Measurements from ENCODE around the gene PLPPR3. TPM values are rescaled to one million over a fixed set of nuclear protein-coding genes. Genes with fewer than 3 reads are reported as not detected.

PLPPR3 gene
- total and polyA plus RNA-seq, 2 donors (not counting 1 experiment from before 2014, with no cell fraction given), result 0.19 to 2.5 TPM

GRCh38 chr19:772063-772462, 49.7 kb downstream of the PLPPR3 start:
- no peaks in the 10 kb centered on the region for H3K79me2 ChIP-seq (ENCODE audit: control insufficient read depth, insufficient read depth, low read length)
- no peaks in the 10 kb centered on the region for H3K27me3 ChIP-seq (ENCODE audit: control insufficient read depth, insufficient read depth, low read length)
- no peak overlapping the region for H3K4me3 ChIP-seq (replicated peaks in 1 of 4; ENCODE audit: control extremely low read depth in 1 of 4, insufficient read depth in 1 of 4, low read depth in 3 of 4, low read length in 4 of 4)
- H3K9me3 ChIP-seq (ENCODE audit: control insufficient read depth, insufficient read depth, low read depth, low read length), result no peaks in the 10 kb centered on the region
- no peak for TF ChIP-seq CTCF (conservative IDR thresholded peaks at IDR 0.05 in 1 of 2, IDR thresholded peaks at IDR 0.05 in 1 of 2; ENCODE audit: low read depth in 1 of 2, low read length in 2 of 2)
- no peak for TF ChIP-seq EZH2 (IDR thresholded peaks at IDR 0.05; ENCODE audit: low read length, missing control alignments)
- no peak overlapping the region for H3K27ac ChIP-seq (ENCODE audit: insufficient read depth, low read length)
- no peak overlapping the region for H3K9ac ChIP-seq (ENCODE audit: insufficient read depth, low read length)
- H3K4me1 ChIP-seq (ENCODE audit: control insufficient read depth, extremely low read depth, insufficient read depth, low read length), result no peaks in the 10 kb centered on the region
- H3K36me3 ChIP-seq (ENCODE audit: control insufficient read depth, insufficient read depth, low read length), result no peaks in the 10 kb centered on the region
- no peaks in the 10 kb centered on the region for H4K20me1 ChIP-seq (ENCODE audit: control insufficient read depth, extremely low read depth, insufficient read depth, low read length)
- no peak overlapping the region for H3K4me2 ChIP-seq (ENCODE audit: extremely low read depth, insufficient read depth, low read length)
- no peak for DNase-seq (ENCODE audit: low read depth in 2 of 2)
- H2AFZ ChIP-seq (ENCODE audit: low read length), result no peak overlapping the region

- no peaks in the 10 kb centered on the region for H3K36me3 ChIP-seq (ENCODE audit: control insufficient read depth, insufficient read depth, low read length)
- no peaks in the 10 kb centered on the region for H3K79me2 ChIP-seq (ENCODE audit: control insufficient read depth, insufficient read depth, low read length)
- no peaks in the 10 kb centered on the region for H3K9me3 ChIP-seq (ENCODE audit: control insufficient read depth, insufficient read depth, low read depth, low read length)
- TF ChIP-seq EZH2 (IDR thresholded peaks at IDR 0.05; ENCODE audit: low read length, missing control alignments) (no peak), CTCF (conservative IDR thresholded peaks at IDR 0.05 in 1 of 2, IDR thresholded peaks at IDR 0.05 in 1 of 2; ENCODE audit: low read depth in 1 of 2, low read length in 2 of 2) (peak; percentile 50 to 71)
- DNase-seq (ENCODE audit: low read depth in 2 of 2), result peak; percentile 39 to 57
- H3K4me3 ChIP-seq (replicated peaks in 1 of 4; ENCODE audit: control extremely low read depth in 1 of 4, insufficient read depth in 1 of 4, low read depth in 3 of 4, low read length in 4 of 4), result no peak overlapping the region
- no peak overlapping the region for H3K9ac ChIP-seq (ENCODE audit: insufficient read depth, low read length)
- no peak overlapping the region for H3K27ac ChIP-seq (ENCODE audit: insufficient read depth, low read length)
- no peaks in the 10 kb centered on the region for H3K27me3 ChIP-seq (ENCODE audit: control insufficient read depth, insufficient read depth, low read length)
- no peaks in the 10 kb centered on the region for H3K4me1 ChIP-seq (ENCODE audit: control insufficient read depth, extremely low read depth, insufficient read depth, low read length)
- no peak overlapping the region for H3K4me2 ChIP-seq (ENCODE audit: extremely low read depth, insufficient read depth, low read length)
- no peaks in the 10 kb centered on the region for H4K20me1 ChIP-seq (ENCODE audit: control insufficient read depth, extremely low read depth, insufficient read depth, low read length)
- H2AFZ ChIP-seq (ENCODE audit: low read length), result no peak overlapping the region
These were observed 50.4 kb downstream of the PLPPR3 start for GRCh38 chr19:771332-771785.

- Histone ChIP-seq H3K9me3 (ENCODE audit: control insufficient read depth, insufficient read depth, low read depth, low read length) (no peaks in the 10 kb centered on the region), H3K4me1 (ENCODE audit: control insufficient read depth, extremely low read depth, insufficient read depth, low read length) (no peaks in the 10 kb centered on the region), H3K79me2 (ENCODE audit: control insufficient read depth, insufficient read depth, low read length) (no peaks in the 10 kb centered on the region), H3K4me3 (replicated peaks in 1 of 4; ENCODE audit: control extremely low read depth in 1 of 4, insufficient read depth in 1 of 4, low read depth in 3 of 4, low read length in 4 of 4) (no peak overlapping the region), H4K20me1 (ENCODE audit: control insufficient read depth, extremely low read depth, insufficient read depth, low read length) (no peaks in the 10 kb centered on the region), H3K36me3 (ENCODE audit: control insufficient read depth, insufficient read depth, low read length) (no peaks in the 10 kb centered on the region), H3K27me3 (ENCODE audit: control insufficient read depth, insufficient read depth, low read length) (no peaks in the 10 kb centered on the region), H2AFZ (ENCODE audit: low read length) (no peak overlapping the region), H3K4me2 (ENCODE audit: extremely low read depth, insufficient read depth, low read length) (no peak overlapping the region), H3K9ac (ENCODE audit: insufficient read depth, low read length) (no peak overlapping the region), H3K27ac (ENCODE audit: insufficient read depth, low read length) (no peak overlapping the region)
- TF ChIP-seq EZH2 (IDR thresholded peaks at IDR 0.05; ENCODE audit: low read length, missing control alignments) (no peak), CTCF (conservative IDR thresholded peaks at IDR 0.05 in 1 of 2, IDR thresholded peaks at IDR 0.05 in 1 of 2; ENCODE audit: low read depth in 1 of 2, low read length in 2 of 2) (no peak)
- no peak for DNase-seq (ENCODE audit: low read depth in 2 of 2)
These were observed 52.1 kb downstream of the PLPPR3 start for GRCh38 chr19:769616-770015.
